OCI-LY7 (cell line): Measurements from ENCODE around the gene RNF26. TPM values are rescaled to one million over a fixed set of nuclear protein-coding genes. Genes with fewer than 3 reads are reported as not detected.

ENCODE experiments used
- BruUV-seq: library from RNA; stranded (reverse); fragments of 400-500 nt; replicated peaks from 2 replicates; lab custom pipeline; 2021; lab: Mats Ljungman, UMichigan
- CTCF ChIA-PET: fragments of 300-600 bp; sonication (Branson Sonifier 250); formaldehyde crosslinking; loops from one replicate; lab custom pipeline; 2022; ENCODE audit warnings: antibody characterized with exemption; ENCODE audit not compliant: unreplicated experiment; lab: Charles Lee
- POLR2A ChIA-PET: fragments of 300-600 bp; sonication (Branson Sonifier 250); formaldehyde crosslinking; loops from one replicate; lab custom pipeline; 2022; ENCODE audit warnings: antibody characterized with exemption; lab: Charles Lee
- DNase-seq: peaks from one replicate; pipeline ENCODE4 v3.0.0-alpha.2; 2015; ENCODE audit warnings: low spot score
- H2AFZ ChIP-seq: fragments of 200-600 bp; sonication (generic), shearing (Covaris generic); 2 replicates; pipeline ENCODE4 v1.6.1; 2014; ENCODE audit warnings: mild to moderate bottlenecking, antibody characterized with exemption, low read length, moderate library complexity
- H3K27ac ChIP-seq: fragments of 200-600 bp; sonication (generic); 2 replicates; pipeline ENCODE4 v1.5.1; 2014; ENCODE audit warnings: mixed run types, low read depth, mild to moderate bottlenecking, moderate library complexity, low read length, inconsistent platforms; ENCODE audit not compliant: poor library complexity, severe bottlenecking
- H3K36me3 ChIP-seq: fragments of 200-600 bp; sonication (generic); 2 replicates; pipeline ENCODE4 v1.6.1; 2014; ENCODE audit warnings: mild to moderate bottlenecking, antibody characterized with exemption, low read length, moderate library complexity, mixed read lengths; ENCODE audit not compliant: insufficient read depth
- H3K4me1 ChIP-seq: fragments of 200-600 bp; sonication (generic); 2 replicates; pipeline ENCODE4 v1.5.1; 2014; ENCODE audit warnings: mild to moderate bottlenecking, low read length; ENCODE audit not compliant: insufficient read depth, poor library complexity, severe bottlenecking
- H3K4me2 ChIP-seq: fragments of 200-600 bp; sonication (generic); 2 replicates; pipeline ENCODE4 v1.6.1; 2014; ENCODE audit warnings: mild to moderate bottlenecking, low read length
- H3K4me3 ChIP-seq: fragments of 200-600 bp; sonication (generic); 2 replicates; pipeline ENCODE4 v1.5.1; 2014; ENCODE audit warnings: mild to moderate bottlenecking, low read depth, low read length; ENCODE audit not compliant: poor library complexity, severe bottlenecking
- H3K79me2 ChIP-seq: fragments of 200-600 bp; sonication (generic); 2 replicates; pipeline ENCODE4 v1.6.1; 2016; ENCODE audit warnings: low read depth, mild to moderate bottlenecking, low read length, moderate library complexity, mixed read lengths; ENCODE audit not compliant: insufficient read depth
- H3K9me2 ChIP-seq: fragments of 200-600 bp; sonication (generic); 2 replicates; pipeline ENCODE4 v1.6.1; 2016; ENCODE audit warnings: mild to moderate bottlenecking, low read length, mixed read lengths; ENCODE audit not compliant: insufficient read depth
- H3K9me3 ChIP-seq: fragments of 200-600 bp; sonication (generic); 2 replicates; pipeline ENCODE4 v1.6.1; 2014; ENCODE audit warnings: mild to moderate bottlenecking, mixed run types, low read length, mixed read lengths
- H4K20me1 ChIP-seq: fragments of 200-600 bp; sonication (generic); 2 replicates; pipeline ENCODE4 v1.6.1; 2014; ENCODE audit warnings: mild to moderate bottlenecking, antibody characterized with exemption, low read length, moderate library complexity, mixed read lengths; ENCODE audit not compliant: insufficient read depth
- CTCF ChIP-seq: fragments of 200-600 bp; sonication (generic); conservative IDR thresholded peaks from 2 replicates; pipeline ENCODE4 v1.5.1; 2014; ENCODE audit warnings: mild to moderate bottlenecking, antibody characterized with exemption, low read length, moderate library complexity, mixed read lengths
- EZH2phosphoT487 ChIP-seq: fragments of 200-600 bp; sonication (generic); IDR thresholded peaks from 2 replicates; pipeline ENCODE4 v1.6.1; 2018; ENCODE audit warnings: low read depth, borderline replicate concordance, mild to moderate bottlenecking, mixed run types, antibody characterized with exemption, low read length, moderate library complexity, mixed read lengths
- intact Hi-C: fragments of 100-400 bp; cut with micrococcal nuclease; formaldehyde crosslinking; loops from one replicate; pipeline ENCODE4 v1.10.0; 2022; ENCODE audit not compliant: unreplicated experiment
- total RNA-seq, 2 experiments: library from RNA; depleted of rRNA in 1 of 2; stranded (reverse); fragments of >200 nt in 1 of 2; shearing (Covaris generic) in 1 of 2; gene quantifications; 2 replicates each; pipeline ENCODE4 v1.2.3, GENCODE V29; 2014 to 2022

Gene RNF26
- total RNA-seq, 2 experiments from 2014 or later: 13.9 to 52.5 TPM

- Histone ChIP-seq H3K9me2 (no peaks in the 10 kb centered on the region), H3K4me3 (peak overlapping the region; percentile 78), H3K79me2 (peaks cover 27% of the 10 kb centered on the region), H4K20me1 (no peaks in the 10 kb centered on the region), H3K36me3 (peaks cover 24% of the 10 kb centered on the region), H3K4me2 (peak overlapping the region; percentile 92), H2AFZ (no peak overlapping the region), H3K9me3 (no peaks in the 10 kb centered on the region), H3K4me1 (peaks cover 82% of the 10 kb centered on the region), H3K27ac (peak overlapping the region; percentile 83)
- TSS peak; percentile 60 for BruUV-seq
- intact Hi-C loops: loop anchor here (5.0 kb wide), 1 partner anchor 120 kb away; no protein-coding TSS in a partner anchor
- CTCF ChIA-PET: interaction anchor here (0.7 to 2.0 kb wide), 5 partner anchors 9 to 59 kb away, joined by 3 to 8 read pairs (median 7); partner anchors contain the start of gene USP2
- POLR2A ChIA-PET: interaction anchor here (0.7 to 4.5 kb wide), 7 partner anchors 13 to 277 kb away, joined by 3 to 26 read pairs (median 4); partner anchors contain the start of genes C2CD2L, HMBS and RNF26
- TF ChIP-seq CTCF (no peak), EZH2phosphoT487 (no peak)
- DNase-seq: peak; percentile 32
These were observed 27.8 kb downstream of the RNF26 start for GRCh38 chr11:119361941-119362725.

DNA sequence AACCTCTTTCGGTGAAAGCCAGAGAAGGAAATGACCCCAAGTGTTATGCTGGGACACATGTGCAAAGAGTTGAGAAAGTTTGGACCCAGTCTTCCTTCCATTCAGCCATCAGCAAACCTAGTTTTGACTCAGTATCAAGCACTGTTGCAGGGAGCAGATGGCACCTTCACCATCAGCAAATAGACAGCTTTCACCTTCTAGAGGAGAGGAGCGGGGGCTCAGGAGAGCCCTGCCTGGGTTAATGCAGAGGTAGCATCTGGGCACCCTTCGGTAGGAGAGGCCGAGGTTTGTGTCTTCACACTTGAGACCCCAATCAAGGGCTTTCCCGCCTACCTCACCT is 28.4 kb downstream of the RNF26 start:
- CTCF ChIA-PET: interaction anchor here (0.7 to 2.0 kb wide), 3 partner anchors 8 to 60 kb away, joined by 3 to 7 read pairs (median 4); partner anchors contain the start of gene USP2
- no peak for TF ChIP-seq EZH2phosphoT487
- no peak for TF ChIP-seq CTCF

More for the DNA sequence above, 28.4 kb downstream of the RNF26 start:
- Histone ChIP-seq H3K4me1 (peaks cover 82% of the 10 kb centered on the region), H3K4me2 (peak overlapping the region; percentile 92), H3K4me3 (peak overlapping the region; percentile 78), H3K79me2 (peaks cover 27% of the 10 kb centered on the region), H3K9me3 (no peaks in the 10 kb centered on the region), H2AFZ (no peak overlapping the region), H3K27ac (peak overlapping the region; percentile 83), H3K9me2 (no peaks in the 10 kb centered on the region), H4K20me1 (no peaks in the 10 kb centered on the region), H3K36me3 (peaks cover 19% of the 10 kb centered on the region)
- DNase-seq: peak; percentile 55
- POLR2A ChIA-PET: interaction anchor here (1.1 to 4.5 kb wide), 3 partner anchors 12 to 256 kb away, joined by 3 to 26 read pairs (median 4); partner anchors contain the start of genes C2CD2L and RNF26
- intact Hi-C loops: loop anchor here (5.0 kb wide), 1 partner anchor 120 kb away; no protein-coding TSS in a partner anchor
- no TSS peak for BruUV-seq
